Neural cell (in vitro differentiated cells): ENCODE measurements around the gene BMERB1. TPM values are rescaled to one million over a fixed set of nuclear protein-coding genes. Genes with fewer than 3 reads are reported as not detected.
"Not testable (repeated sequence)": the region's sequence is repeated elsewhere in the genome, so short reads cannot be mapped to it uniquely, and the experiment has no call there.

Source experiments
- H2AFZ ChIP-seq: fragments of 200-600, 300-800 bp; sonication (generic), shearing (Covaris generic); 2 replicates; pipeline ENCODE4 v1.6.0; 2014; ENCODE audit warnings: low read depth, mild to moderate bottlenecking, antibody characterized with exemption, low read length, moderate library complexity
- H3F3A ChIP-seq: fragments of 200-600 bp; shearing (Covaris generic); 2 replicates; pipeline ENCODE4 v1.6.1; 2016; ENCODE audit warnings: mild to moderate bottlenecking, moderate library complexity, mixed read lengths, antibody characterized with exemption, low read length; ENCODE audit not compliant: insufficient read depth, poor library complexity, severe bottlenecking
- H3K27ac ChIP-seq: fragments of 200-600, 300-800 bp; sonication (generic), shearing (Covaris generic); 2 replicates; pipeline ENCODE4 v1.5.1; 2014; ENCODE audit warnings: mild to moderate bottlenecking, low read length, moderate library complexity
- H3K27me3 ChIP-seq: fragments of 300-800, 200-600 bp; sonication (generic), shearing (Covaris generic); 2 replicates; pipeline ENCODE4 v1.6.0; 2014; ENCODE audit warnings: mild to moderate bottlenecking, low read depth, low read length, moderate library complexity; ENCODE audit not compliant: insufficient read depth
- H3K36me3 ChIP-seq: fragments of 300-800, 200-600 bp; sonication (generic), shearing (Covaris generic); 2 replicates; pipeline ENCODE4 v1.5.1; 2014; ENCODE audit warnings: mild to moderate bottlenecking, antibody characterized with exemption, low read length, moderate library complexity; ENCODE audit not compliant: insufficient read depth
- H3K4me2 ChIP-seq: fragments of 300-800, 200-600 bp; sonication (generic), shearing (Covaris generic); 2 replicates; pipeline ENCODE4 v1.6.0; 2014; ENCODE audit warnings: mild to moderate bottlenecking, low read length
- H3K4me3 ChIP-seq: fragments of 300-800, 200-600 bp; sonication (generic), shearing (Covaris generic); 2 replicates; pipeline ENCODE4 v1.5.1; 2014; ENCODE audit warnings: mild to moderate bottlenecking, low read length, moderate library complexity
- H3K79me2 ChIP-seq: fragments of 200-600 bp; shearing (Covaris generic); replicated peaks from 2 replicates; pipeline ENCODE4 v1.6.0; 2014; ENCODE audit warnings: mild to moderate bottlenecking, low read length, moderate library complexity; ENCODE audit not compliant: insufficient read depth
- H3K9ac ChIP-seq: fragments of 300-800, 200-600 bp; sonication (generic), shearing (Covaris generic); 2 replicates; pipeline ENCODE4 v1.6.1; 2016; ENCODE audit warnings: mild to moderate bottlenecking, low read length, mixed read lengths
- H3K9me2 ChIP-seq: fragments of 200-600 bp; shearing (Covaris generic); 2 replicates; pipeline ENCODE4 v1.6.1; 2016; ENCODE audit warnings: mild to moderate bottlenecking, low read length, mixed read lengths; ENCODE audit not compliant: insufficient read depth
- H3K9me3 ChIP-seq: fragments of 200-600, 300-800 bp; sonication (generic), shearing (Covaris generic); 2 replicates; pipeline ENCODE4 v1.6.1; 2016; ENCODE audit warnings: mild to moderate bottlenecking, mixed run types, low read length, moderate library complexity, mixed read lengths
- H4K20me1 ChIP-seq: fragments of 200-600 bp; shearing (Covaris generic); 2 replicates; pipeline ENCODE4 v1.6.1; 2016; ENCODE audit warnings: mild to moderate bottlenecking, mixed run types; ENCODE audit not compliant: insufficient read depth
- CTCF ChIP-seq: fragments of 450-650 bp; IDR thresholded peaks from 2 replicates; pipeline ENCODE4 v1.5.1; 2014; ENCODE audit warnings: antibody characterized with exemption, mild to moderate bottlenecking, moderate library complexity; ENCODE audit not compliant: poor library complexity, severe bottlenecking
- EP300 ChIP-seq: fragments of 450-650 bp; conservative IDR thresholded peaks from 2 replicates; pipeline ENCODE4 v1.6.1; 2014; ENCODE audit warnings: antibody characterized with exemption, mild to moderate bottlenecking, moderate library complexity; ENCODE audit not compliant: poor library complexity, severe bottlenecking
- EZH2 ChIP-seq: fragments of 200-600, 300-800 bp; shearing (Covaris generic), sonication (generic); IDR thresholded peaks from 2 replicates; pipeline ENCODE4 v1.6.1; 2014; ENCODE audit warnings: antibody characterized with exemption, low read length, borderline replicate concordance, mild to moderate bottlenecking; ENCODE audit not compliant: insufficient read depth, poor library complexity, severe bottlenecking
- MXI1 ChIP-seq: fragments of 450-650 bp; conservative IDR thresholded peaks from 2 replicates; pipeline ENCODE4 v1.6.1; 2014; ENCODE audit warnings: antibody characterized with exemption, mild to moderate bottlenecking; ENCODE audit not compliant: poor library complexity, severe bottlenecking
- POLR2AphosphoS5 ChIP-seq: IDR thresholded peaks from 2 replicates; pipeline ENCODE4 v1.6.1; 2012
- RAD21 ChIP-seq: fragments of 450-650 bp; conservative IDR thresholded peaks from 2 replicates; pipeline ENCODE4 v1.6.1; 2014; ENCODE audit warnings: antibody characterized with exemption, mild to moderate bottlenecking, moderate library complexity
- REST ChIP-seq: IDR thresholded peaks from 2 replicates; pipeline ENCODE4 v1.6.1; 2012; ENCODE audit warnings: borderline replicate concordance
- SMC3 ChIP-seq: fragments of 450-650 bp; conservative IDR thresholded peaks from 2 replicates; pipeline ENCODE4 v1.6.1; 2014; ENCODE audit warnings: antibody characterized with exemption, mild to moderate bottlenecking, moderate library complexity; ENCODE audit not compliant: poor library complexity
- TAF1 ChIP-seq: IDR thresholded peaks from 2 replicates; pipeline ENCODE4 v1.6.1; 2012; ENCODE audit warnings: low read depth
- polyA plus RNA-seq: library from polyadenylated mRNA; depleted of rRNA; stranded (reverse); fragments of >200 nt; gene quantifications from 2 replicates; pipeline ENCODE4 v1.2.3, GENCODE V29; 2014

The BMERB1 gene
- polyA plus RNA-seq, 1 donor from 2014 or later = 149 TPM

- H3K4me3 ChIP-seq = no peak overlapping the region
- no peaks in the 10 kb centered on the region for H3K9me3 ChIP-seq
- H3K27ac ChIP-seq = no peak overlapping the region
- no peaks in the 10 kb centered on the region for H3K9me2 ChIP-seq
- H2AFZ ChIP-seq = no peak overlapping the region
- H3K4me2 ChIP-seq = no peak overlapping the region
- TF ChIP-seq TAF1 = no peak
- no peak for TF ChIP-seq REST
- no peak for TF ChIP-seq EZH2
- no peak for TF ChIP-seq POLR2AphosphoS5
- TF ChIP-seq CTCF = no peak
- no peak for TF ChIP-seq SMC3
- TF ChIP-seq RAD21 = no peak
- TF ChIP-seq EP300 = no peak
- TF ChIP-seq MXI1 = no peak
- H3F3A ChIP-seq = no peaks in the 10 kb centered on the region
- H3K36me3 ChIP-seq = no peaks in the 10 kb centered on the region
- no peaks in the 10 kb centered on the region for H4K20me1 ChIP-seq
- H3K27me3 ChIP-seq = no peaks in the 10 kb centered on the region
- H3K9ac ChIP-seq = no peak overlapping the region
- peaks cover 12% of the 10 kb centered on the region for H3K79me2 ChIP-seq
Observed at GRCh38 chr16:15466886-15467781, 32.7 kb downstream of the BMERB1 start.

- not testable (repeated sequence) for H2AFZ ChIP-seq, H4K20me1 ChIP-seq, H3K79me2 ChIP-seq, H3K27ac ChIP-seq, H3K4me2 ChIP-seq, H3K27me3 ChIP-seq, H3K36me3 ChIP-seq, H3F3A ChIP-seq, H3K9me3 ChIP-seq, H3K9ac ChIP-seq, H3K4me3 ChIP-seq, H3K9me2 ChIP-seq
Observed at GRCh38 chr16:15476971-15477370, 42.6 kb downstream of the BMERB1 start.
